ENCODE results near the gene TMA7B. TPM values are rescaled to one million over a fixed set of nuclear protein-coding genes. Genes with fewer than 3 reads are reported as not detected.

TMA7B gene
- total RNA-seq, 1 donor from 2014 or later: not detected

- no peak for DNase-seq (ENCODE audit: low read depth)
Observed at GRCh38 chr22:39997939-39998726, 37.9 kb downstream of the TMA7B start.

- DNase-seq (ENCODE audit: low read depth): peak; percentile 12
Observed at GRCh38 chr22:39999144-39999757, 39.1 kb downstream of the TMA7B start.

DNA sequence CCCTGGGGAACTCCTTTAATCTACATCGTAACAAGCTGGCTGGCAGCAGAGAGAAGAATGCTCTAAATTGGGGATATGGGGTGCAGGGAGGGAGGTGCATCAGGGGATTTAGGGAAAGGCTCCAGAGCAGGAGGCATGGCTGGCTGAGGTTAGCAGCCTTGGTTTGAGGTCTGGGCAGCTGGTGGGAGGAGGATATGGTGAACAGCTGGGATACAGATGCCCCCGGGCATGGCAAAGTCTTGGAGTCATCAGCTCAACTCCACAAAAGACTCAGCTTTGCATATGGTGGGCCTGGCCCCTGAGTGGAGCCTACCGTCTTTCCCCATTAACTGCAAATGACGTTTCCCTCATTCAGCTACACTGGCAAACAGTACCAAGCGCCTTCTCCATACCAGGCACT, 40.0 kb downstream of the TMA7B start:
- peak; percentile 58 for DNase-seq (ENCODE audit: low read depth)

- DNase-seq (ENCODE audit: low read depth): no peak
Observed at GRCh38 chr22:40001106-40001505, 40.9 kb downstream of the TMA7B start.

- no peak for DNase-seq (ENCODE audit: low read depth)
Observed at GRCh38 chr22:40001800-40002577, 41.8 kb downstream of the TMA7B start.

DNA sequence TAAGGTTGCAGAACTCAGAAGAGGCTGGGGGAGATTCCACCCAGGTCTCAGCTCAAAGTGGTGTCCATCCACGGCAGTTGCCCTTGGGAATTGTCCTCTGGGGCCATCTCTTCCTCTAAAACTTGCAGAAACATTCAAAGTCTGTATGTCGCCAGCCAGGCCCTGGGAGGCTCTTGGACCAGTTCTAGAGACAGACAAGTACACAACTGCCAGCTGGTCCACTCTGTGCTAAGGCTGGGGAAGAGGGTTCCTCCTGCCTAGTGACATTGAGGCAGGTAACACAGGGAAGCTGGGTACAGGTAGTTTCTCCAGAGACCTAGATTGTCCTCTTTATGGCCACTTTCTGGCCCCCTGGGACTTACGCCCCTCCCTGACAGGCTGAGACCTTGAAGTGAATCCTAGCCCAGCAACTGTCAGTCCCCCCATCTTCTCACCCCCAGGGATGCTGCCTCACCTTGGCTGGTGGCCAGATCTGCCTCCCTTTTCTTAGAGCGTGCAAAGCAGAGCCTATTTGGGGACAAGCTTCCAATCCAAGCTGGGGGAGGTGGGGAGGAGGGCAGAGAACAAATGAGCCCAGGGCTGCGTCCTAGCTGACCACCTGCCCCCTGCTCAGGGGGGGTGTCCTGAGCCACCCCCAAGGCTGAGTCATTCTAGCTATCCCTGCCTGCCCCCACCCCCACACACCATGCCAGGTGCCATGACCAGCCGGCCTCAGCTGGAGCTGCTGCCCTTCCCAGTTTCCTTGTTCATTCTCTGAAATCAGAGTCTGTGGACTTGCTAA, 42.9 kb downstream of the TMA7B start:
- DNase-seq (ENCODE audit: low read depth): peak; percentile 40

DNA sequence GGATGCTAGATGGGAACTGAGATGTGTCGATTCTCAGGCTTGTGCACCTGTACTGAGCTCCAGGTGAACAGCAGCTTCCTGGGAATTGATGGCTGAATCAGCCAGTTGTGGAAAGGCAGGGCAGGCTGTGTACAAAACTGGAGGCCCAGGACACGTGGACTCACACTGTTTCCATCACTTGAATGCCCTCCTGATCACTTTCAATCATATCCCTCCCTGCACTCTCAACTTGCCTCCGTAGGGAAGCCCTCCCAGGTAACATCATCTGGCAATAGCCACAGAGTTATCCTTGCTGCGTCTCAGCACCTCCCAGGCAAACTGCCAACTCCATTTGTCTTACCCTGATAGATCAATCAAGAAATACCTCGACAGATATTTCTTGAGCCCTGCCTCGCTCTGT, 44.6 kb downstream of the TMA7B start:
- DNase-seq (ENCODE audit: low read depth): no peak

DNA sequence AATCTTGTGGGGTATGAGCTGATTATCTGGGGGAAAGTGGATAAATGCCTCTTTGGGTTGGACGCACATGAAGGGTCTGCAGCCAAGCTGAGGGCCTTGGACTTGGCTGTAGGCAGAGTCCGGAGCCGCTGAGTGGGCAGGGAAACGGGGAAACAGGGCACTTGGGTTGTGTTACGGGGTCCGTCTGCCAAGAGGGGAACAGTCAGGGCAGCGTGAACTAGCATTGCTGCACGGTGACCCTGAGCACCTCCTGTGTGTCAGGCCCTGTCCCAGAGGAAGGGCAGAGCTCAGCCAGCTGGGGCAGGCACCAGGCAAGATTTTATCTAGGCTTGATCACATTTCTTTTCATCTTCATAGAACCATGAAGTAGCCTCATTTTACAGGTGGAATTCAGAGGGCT, 46.4 kb downstream of the TMA7B start:
- no peak for DNase-seq (ENCODE audit: low read depth)

DNA sequence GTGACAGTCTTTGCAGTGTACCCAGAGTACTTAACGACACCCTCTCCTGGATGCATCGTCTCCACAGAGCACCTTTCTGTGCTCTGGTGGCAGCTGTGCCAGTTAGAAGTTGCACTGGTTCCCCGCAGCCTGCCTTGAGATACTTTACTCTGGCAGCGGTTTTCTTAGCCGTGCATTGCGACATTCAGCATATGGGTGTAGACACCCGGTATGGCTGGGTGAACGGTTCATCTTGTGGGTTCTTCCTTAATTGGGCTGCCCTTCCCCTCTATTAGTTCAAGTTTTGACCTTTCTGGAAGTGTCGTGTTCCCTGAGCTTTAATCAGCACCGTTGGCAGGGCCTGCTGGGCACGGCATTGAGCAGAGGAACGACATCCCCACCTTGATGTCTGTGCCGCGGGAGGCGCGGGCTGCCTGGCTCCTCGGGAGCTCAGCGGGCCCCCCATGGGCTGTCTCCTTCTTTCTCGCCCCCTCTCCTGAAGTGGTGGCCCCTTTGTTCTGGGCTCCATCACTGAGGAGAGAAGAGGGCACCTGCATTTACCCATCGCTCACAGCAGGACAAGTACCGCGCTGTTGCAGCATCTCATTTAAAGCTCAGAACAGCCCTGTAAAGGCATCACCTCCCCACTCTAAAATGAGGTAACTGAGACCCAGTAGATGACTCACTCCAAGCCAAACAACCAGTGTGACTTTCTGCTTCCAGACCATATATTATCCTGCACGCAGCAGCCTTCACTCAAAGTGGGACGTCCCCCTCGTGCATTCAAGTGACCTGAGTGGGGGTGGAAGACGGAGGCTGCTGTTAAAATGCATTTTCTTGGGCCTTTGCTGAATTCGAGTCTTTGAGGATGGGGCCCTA, 47.9 kb downstream of the TMA7B start:
- no peak for DNase-seq (ENCODE audit: low read depth)

DNA sequence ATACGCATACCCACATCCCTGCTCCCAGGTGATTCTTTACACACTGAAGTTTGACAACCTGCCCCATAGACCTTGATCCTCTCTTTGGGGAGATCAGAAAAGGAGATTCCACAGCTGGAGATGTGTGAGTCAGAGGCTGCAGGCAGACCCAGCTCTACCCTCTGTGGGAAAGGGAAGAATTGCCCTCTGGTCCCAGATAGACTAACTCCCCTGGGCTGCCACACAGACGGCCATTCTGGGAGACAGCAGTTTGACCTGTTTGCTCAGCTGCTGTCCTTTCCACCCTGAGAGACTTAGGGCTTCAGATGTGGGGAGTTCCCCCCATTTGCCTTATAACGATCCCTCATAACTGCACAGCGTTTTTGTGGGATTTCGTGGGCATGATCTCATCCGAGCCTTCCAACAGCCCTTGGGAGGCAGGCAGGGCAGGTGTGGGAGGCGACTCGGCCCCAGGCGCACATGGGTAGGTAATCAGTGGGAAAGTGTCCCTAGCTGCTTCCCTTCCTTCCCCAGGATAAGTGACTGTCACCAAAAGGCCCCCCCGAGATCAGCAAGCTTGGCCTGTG, 48.6 kb downstream of the TMA7B start:
- no peak for DNase-seq (ENCODE audit: low read depth)

DNA sequence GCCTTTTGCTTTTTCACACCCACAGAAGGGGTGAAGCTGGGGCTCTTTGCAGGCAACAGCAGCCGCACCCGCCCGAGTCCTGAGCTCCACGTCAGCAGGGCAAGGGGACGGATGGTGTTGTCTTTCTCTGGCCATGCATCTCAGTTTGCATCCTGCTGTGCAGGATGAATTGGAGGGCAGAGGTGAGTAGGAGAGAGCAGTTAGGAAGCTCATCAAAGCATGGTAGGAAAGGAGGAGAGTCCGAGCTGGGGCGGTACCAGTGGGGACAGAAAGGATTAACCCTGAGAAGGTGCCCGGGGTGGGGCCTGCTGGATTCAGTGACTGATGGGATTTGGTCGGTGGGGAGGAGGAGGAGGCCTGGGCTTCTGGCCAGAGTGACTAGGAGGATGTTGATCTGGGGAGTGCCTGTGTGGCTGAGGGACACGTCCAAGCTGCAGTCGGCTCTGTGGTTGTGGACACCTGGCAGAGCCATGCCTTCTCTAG, 49.1 kb downstream of the TMA7B start:
- no peak for DNase-seq (ENCODE audit: low read depth)

- no peak for DNase-seq (ENCODE audit: low read depth)
Observed at GRCh38 chr22:40009951-40010671, 49.9 kb downstream of the TMA7B start.

DNA sequence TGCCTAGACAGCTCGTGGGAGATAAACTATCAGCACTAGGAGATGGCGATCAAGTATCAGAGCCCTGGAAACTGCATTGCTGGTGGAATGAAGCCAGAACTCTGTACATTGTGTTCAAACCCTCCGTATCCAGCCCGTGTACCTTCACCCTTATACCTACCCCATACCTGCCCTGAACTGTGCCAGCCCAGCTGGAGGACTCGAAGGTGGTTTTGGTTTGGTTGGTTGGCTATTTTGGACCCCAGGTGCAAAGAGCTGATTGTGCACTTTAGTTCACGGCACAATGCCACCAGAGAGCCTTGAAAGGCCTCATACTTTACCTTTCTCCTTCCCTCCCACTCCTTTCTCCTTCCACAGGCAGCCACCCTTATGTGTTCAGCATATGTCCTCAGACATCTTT, 50.5 kb downstream of the TMA7B start:
- no peak for DNase-seq (ENCODE audit: low read depth)

Other genes with a start within 250 kb of the TMA7B start
- gene ENTHD1, start 66.6 kb upstream of the TMA7B start, total RNA-seq: not detected in 2 replicates
- gene GRAP2, start 59.3 kb upstream of the TMA7B start, total RNA-seq: not detected in 2 replicates
- not detected in 2 replicates for gene FAM83F, start 34.6 kb downstream of the TMA7B start, total RNA-seq
- gene TNRC6B, start 217.5 kb downstream of the TMA7B start, total RNA-seq: 27.4 and 34.7 TPM in 2 replicates